Pancreas (tissue), 10 donors: ENCODE data around the gene KIAA1549. TPM values are rescaled to one million over a fixed set of nuclear protein-coding genes. Genes with fewer than 3 reads are reported as not detected.

Experiments used
- ATAC-seq, 4 donors: fragments of 200-7000 bp; cut with Tn5 transposase; one replicate each; pipeline versions ENCODE4 v1.8.0 to v1.9.1; 2020; ENCODE audit warnings: mild to moderate bottlenecking in 4 of 4, moderate library complexity in 4 of 4
- DNase-seq, 6 donors: peaks; one replicate each; pipeline ENCODE4 v3.0.0-alpha.2; 2020
- FAIRE-seq: peaks from 2 replicates; lab custom pipeline; 2012; peaks lifted over from hg19 to GRCh38; lab: Jason Lieb, UNC
- H3K27ac ChIP-seq, 4 donors: fragments of 200-600 bp; sonication (generic); 1 replicate in 3 of 4; 2 replicates in 1 of 4; pipeline versions ENCODE4 v1.5.0 to v1.8.0; 2020
- H3K27me3 ChIP-seq, 4 donors: fragments of 200-600 bp; one replicate each; pipeline ENCODE4 v1.8.0; 2021
- H3K36me3 ChIP-seq, 3 donors: fragments of 200-600 bp; sonication (generic) in 1 of 3; one replicate each; pipeline versions ENCODE4 v1.5.0 to v1.8.0; 2020 to 2021
- H3K4me1 ChIP-seq, 3 donors: fragments of 200-600 bp; one replicate each; pipeline ENCODE4 v1.8.0; 2021
- H3K4me3 ChIP-seq, 4 donors: fragments of 200-600 bp; sonication (generic) in 2 of 4; one replicate each; pipeline versions ENCODE4 v1.5.0 to v1.8.0; 2020 to 2021
- H3K9me3 ChIP-seq, 4 donors: fragments of 200-600 bp; one replicate each; pipeline ENCODE4 v1.8.0; 2021
- CTCF ChIP-seq, 4 donors: fragments of 200-600 bp; sonication (generic) in 3 of 4; IDR thresholded peaks; one replicate each; pipeline versions ENCODE4 v1.5.0 to v1.8.0; 2021; ENCODE audit warnings: antibody characterized with exemption in 4 of 4
- WGBS, 2 donors: extraction: QIAGEN DNeasy Blood & Tissue Kit; methylation state at CpG; one replicate each; pipeline ENCODE4 v1.1.7; 2013; 5-methylcytosine and 5-hydroxymethylcytosine counted together
- intact Hi-C, 3 donors: fragments of 100-400 bp; cut with DNase I; formaldehyde crosslinking; loops; one replicate each; pipeline versions ENCODE4 v1.11.1 to v1.14.2; 2022
- polyA plus RNA-seq, 2 donors: library from polyadenylated mRNA; stranded (reverse); fragments of 200-250 nt; gene quantifications; one replicate each; pipeline ENCODE4 v1.2.3, GENCODE V29; 2013
- total RNA-seq, 6 donors: library from RNA; stranded (reverse); fragmentation: NEBNext Ultra II Directional in 4 of 6; extraction: Animal tissue kit (Norgen Biotek cat#: 25700) in 4 of 6; gene quantifications; one replicate each; pipeline versions ENCODE4 v1.2.1 to v1.2.4, GENCODE V29; 2021 to 2023
- donor health status: healthy with polysubstance abuse.
- donor health status: DM: no; HTN: no; CAD: no; lungs with moderate emphysema.
- donor health status: DM: no; HTN: no; CAD: no.
- donor health status: control.
- donor health status: control.
- donor health status: Bipolar disorder and iron deficiency.
- donor health status: DM: yes; HTN: yes; CAD: no.
- donor health status: DM: no; HTN: no; CAD: no.
- donor health status: DM: no; HTN: no; CAD: no.
- donor health status: DM: yes; HTN: yes; CAD: no.

Gene KIAA1549
- total and polyA plus RNA-seq, 8 donors = 1.9 to 8.0 (median 7.0) TPM

- WGBS, 2 donors = 74 to 76% methylated on average over 10 of the region's 10 CpGs
- H3K9me3 ChIP-seq = no peaks in the 10 kb centered on the region
- no peaks in the 10 kb centered on the region for H3K27me3 ChIP-seq
- no peaks in the 10 kb centered on the region for H3K4me1 ChIP-seq
- no peak overlapping the region for H3K4me3 ChIP-seq
- FAIRE-seq (no peak), ATAC-seq (no peak), DNase-seq (no peak)
- no peak overlapping the region for H3K27ac ChIP-seq
- no peak for TF ChIP-seq CTCF (IDR thresholded peaks at IDR 0.05)
- peaks cover 0 to 5% (median 0%) of the 10 kb centered on the region in 3 donors for H3K36me3 ChIP-seq
- intact Hi-C loops = loop anchor here in 2 of 3 donors (10.0 kb wide), 2 partner anchors 97 to 187 kb away; partner anchors contain the start of gene KIAA1549 (in 2 of the 2)
These were observed 93.1 kb downstream of the KIAA1549 start for GRCh38 chr7:138887872-138888656.

DNA sequence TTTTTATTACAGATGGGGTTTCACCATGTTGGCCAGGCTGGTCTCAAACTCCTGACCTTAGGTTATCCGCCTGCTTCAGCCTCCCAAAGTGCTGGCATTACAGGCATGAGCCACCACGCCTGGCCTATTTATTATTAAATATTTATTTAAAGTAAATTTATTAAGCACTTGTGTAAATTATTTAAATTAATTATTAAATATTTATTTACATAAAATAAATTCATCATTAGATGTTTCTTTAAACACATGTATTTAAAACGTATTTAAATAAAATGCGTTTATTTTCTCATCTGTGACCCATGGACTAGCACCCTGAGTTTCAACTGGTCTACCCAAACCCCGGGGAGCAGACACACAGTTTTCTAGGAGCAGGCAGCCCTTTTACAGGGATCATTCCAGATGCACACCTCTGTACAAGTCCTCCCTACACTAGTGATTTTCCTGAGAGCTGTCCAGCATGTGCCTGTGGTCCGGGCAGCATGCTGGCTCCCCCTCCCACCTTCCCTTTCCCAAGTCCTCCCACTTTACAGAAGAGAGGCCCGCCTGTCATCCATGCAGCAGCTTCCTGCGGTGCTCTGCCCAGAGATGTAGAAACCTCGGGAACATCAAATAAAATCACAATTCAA lies 94.0 kb downstream of the KIAA1549 start:
- WGBS, 2 donors = 84 to 91% methylated on average over 9 of the region's 9 CpGs
- H3K4me1 ChIP-seq = no peaks in the 10 kb centered on the region
- intact Hi-C loops = loop anchor here in 2 of 3 donors (10.0 kb wide), 2 partner anchors 98 to 188 kb away; partner anchors contain the start of gene KIAA1549 (in 2 of the 2)
- no peaks in the 10 kb centered on the region for H3K36me3 ChIP-seq
- TF ChIP-seq CTCF (IDR thresholded peaks at IDR 0.05) = no peak
- no peak for FAIRE-seq
- no peaks in the 10 kb centered on the region for H3K9me3 ChIP-seq
- no peak for ATAC-seq
- no peak overlapping the region for H3K4me3 ChIP-seq
- no peak overlapping the region for H3K27ac ChIP-seq
- no peaks in the 10 kb centered on the region for H3K27me3 ChIP-seq
- no peak for DNase-seq

- Histone ChIP-seq H3K4me1 (no peaks in the 10 kb centered on the region), H3K9me3 (no peaks in the 10 kb centered on the region), H3K4me3 (no peak overlapping the region), H3K27ac (no peak overlapping the region), H3K27me3 (no peaks in the 10 kb centered on the region), H3K36me3 (no peaks in the 10 kb centered on the region)
- FAIRE-seq = no peak
- intact Hi-C loops = loop anchor here in 2 of 3 donors (10.0 kb wide), 2 partner anchors 98 to 188 kb away; partner anchors contain the start of gene KIAA1549 (in 2 of the 2)
- DNase-seq = peak in 2 of 6 donors; percentile 12 to 29
- WGBS, 2 donors = 38 to 45% methylated on average over 4 of the region's 4 CpGs
- peak; percentile 36 to 54 (median 48) for TF ChIP-seq CTCF (IDR thresholded peaks at IDR 0.05)
- peak; percentile 61 to 88 (median 82) for ATAC-seq
These were observed 94.7 kb downstream of the KIAA1549 start for GRCh38 chr7:138886501-138886917.

- 77 to 78% methylated on average over 13 of the region's 13 CpGs for WGBS, 2 donors
- H3K4me3 ChIP-seq = no peak overlapping the region
- TF ChIP-seq CTCF (IDR thresholded peaks at IDR 0.05) = no peak
- ATAC-seq (peak in 3 of 4 donors; percentile 19 to 49 (median 31)), DNase-seq (no peak), FAIRE-seq (no peak)
- no peaks in the 10 kb centered on the region for H3K4me1 ChIP-seq
- no peaks in the 10 kb centered on the region for H3K9me3 ChIP-seq
- intact Hi-C loops = loop anchor here in 2 of 3 donors (10.0 kb wide), 2 partner anchors 99 to 189 kb away; partner anchors contain the start of gene KIAA1549 (in 2 of the 2)
- no peak overlapping the region for H3K27ac ChIP-seq
- H3K27me3 ChIP-seq = no peaks in the 10 kb centered on the region
- peaks cover 0 to 9% (median 0%) of the 10 kb centered on the region in 3 donors for H3K36me3 ChIP-seq
These were observed 95.6 kb downstream of the KIAA1549 start for GRCh38 chr7:138885383-138886147.
